IMR-90 (cell line): ENCODE data around the gene SMIM5. TPM values are rescaled to one million over a fixed set of nuclear protein-coding genes. Genes with fewer than 3 reads are reported as not detected.

Experiments
- ATAC-seq: fragments of 200-7000 bp; cut with Tn5 transposase; 2 replicates; pipeline ENCODE4 v1.9.1; 2020; ENCODE audit warnings: low read depth, mild to moderate bottlenecking, moderate library complexity
- BruUV-seq: library from RNA; stranded (reverse); fragments of 400-500 nt; replicated peaks from 2 replicates; lab custom pipeline; 2021; lab: Mats Ljungman, UMichigan
- CTCF ChIA-PET: fragments of 300-600 bp; formaldehyde crosslinking; extraction: SDS; loops from one replicate; lab custom pipeline; 2021; ENCODE audit warnings: antibody characterized with exemption; lab: Yijun Ruan, JAX
- POLR2A ChIA-PET: fragments of 300-600 bp; sonication (Branson Sonifier 250); formaldehyde crosslinking; loops from one replicate; lab custom pipeline; 2022; ENCODE audit warnings: antibody characterized with exemption; ENCODE audit not compliant: unreplicated experiment; lab: Charles Lee
- DNase-seq: peaks from one replicate; pipeline ENCODE4 v3.0.0; 2013
- H2AFZ ChIP-seq: replicated peaks from 2 replicates; pipeline ENCODE3; 2013; ENCODE audit warnings: low read length, mild to moderate bottlenecking; ENCODE audit not compliant: poor library complexity
- H2AK5ac ChIP-seq: 2 replicates; pipeline ENCODE4 v1.6.1; 2013; ENCODE audit warnings: low read depth, low read length, inconsistent platforms
- H2AK9ac ChIP-seq: replicated peaks from 2 replicates; pipeline ENCODE3; 2013; ENCODE audit warnings: mild to moderate bottlenecking, low read depth, low read length, moderate library complexity; ENCODE audit not compliant: poor library complexity
- H2BK120ac ChIP-seq: 2 replicates; pipeline ENCODE4 v1.6.1; 2013; ENCODE audit warnings: low read depth, low read length, inconsistent platforms
- H2BK15ac ChIP-seq: 3 replicates; pipeline ENCODE4 v1.6.1; 2013; ENCODE audit warnings: low read depth, low read length, inconsistent platforms
- H2BK20ac ChIP-seq: 2 replicates; pipeline ENCODE4 v1.6.1; 2013; ENCODE audit warnings: low read depth, mild to moderate bottlenecking, inconsistent platforms, low read length, moderate library complexity
- H2BK5ac ChIP-seq: 2 replicates; pipeline ENCODE4 v1.6.1; 2013; ENCODE audit warnings: mild to moderate bottlenecking, low read depth, low read length, inconsistent platforms; ENCODE audit not compliant: poor library complexity, severe bottlenecking
- H3K14ac ChIP-seq: replicated peaks from 2 replicates; pipeline ENCODE4 v1.6.1; 2013; ENCODE audit warnings: low read depth, low read length, inconsistent platforms
- H3K18ac ChIP-seq: 2 replicates; pipeline ENCODE4 v1.6.1; 2013; ENCODE audit warnings: low read depth, low read length, control low read depth
- H3K23ac ChIP-seq: 2 replicates; pipeline ENCODE4 v1.6.1; 2013; ENCODE audit warnings: low read depth, low read length, inconsistent platforms
- H3K27ac ChIP-seq: 2 replicates; pipeline ENCODE4 v1.5.1; 2013; ENCODE audit warnings: mild to moderate bottlenecking, control low read depth, low read length; ENCODE audit not compliant: insufficient read depth
- H3K27me3 ChIP-seq: 2 replicates; pipeline ENCODE4 v1.6.1; 2013; ENCODE audit warnings: low read length; ENCODE audit not compliant: control insufficient read depth, insufficient read depth
- H3K36me3 ChIP-seq: 2 replicates; pipeline ENCODE4 v1.6.1; 2013; ENCODE audit warnings: low read length, mixed read lengths; ENCODE audit not compliant: control insufficient read depth, insufficient read depth
- H3K4ac ChIP-seq: 2 replicates; pipeline ENCODE4 v1.6.1; 2013; ENCODE audit warnings: low read depth, low read length, inconsistent platforms
- H3K4me1 ChIP-seq: 2 replicates; pipeline ENCODE4 v1.6.1; 2013; ENCODE audit warnings: low read length, mixed read lengths; ENCODE audit not compliant: control insufficient read depth, insufficient read depth
- H3K4me2 ChIP-seq: 2 replicates; pipeline ENCODE4 v1.6.1; 2013; ENCODE audit warnings: low read depth, mild to moderate bottlenecking, control low read depth, low read length, moderate library complexity
- H3K4me3 ChIP-seq: 2 replicates; pipeline ENCODE4 v1.5.1; 2013; ENCODE audit warnings: low read depth, mild to moderate bottlenecking, control low read depth, low read length, moderate library complexity; ENCODE audit not compliant: insufficient read depth
- H3K56ac ChIP-seq: 2 replicates; pipeline ENCODE4 v1.6.1; 2013; ENCODE audit warnings: low read length, inconsistent platforms; ENCODE audit not compliant: insufficient read depth; ENCODE audit errors: extremely low read depth
- H3K79me1 ChIP-seq, 2 experiments: 2 replicates each; pipeline ENCODE4 v1.6.1; 2013; ENCODE audit warnings: low read length in 2 of 2, inconsistent platforms in 1 of 2, low read depth in 1 of 2
- H3K9ac ChIP-seq: 2 replicates; pipeline ENCODE4 v1.6.1; 2013; ENCODE audit warnings: low read depth, low read length, control low read depth
- H3K9me1 ChIP-seq: 2 replicates; pipeline ENCODE4 v1.6.1; 2013; ENCODE audit warnings: low read length, inconsistent platforms; ENCODE audit not compliant: insufficient read depth
- H3K9me3 ChIP-seq: 2 replicates; pipeline ENCODE4 v1.6.1; 2013; ENCODE audit warnings: low read length; ENCODE audit not compliant: control insufficient read depth, insufficient read depth
- H4K20me1 ChIP-seq: 2 replicates; pipeline ENCODE4 v1.6.1; 2013; ENCODE audit warnings: low read length, inconsistent platforms; ENCODE audit not compliant: insufficient read depth
- H4K5ac ChIP-seq: 2 replicates; pipeline ENCODE4 v1.6.1; 2013; ENCODE audit warnings: mild to moderate bottlenecking, low read depth, low read length, control low read depth
- H4K8ac ChIP-seq, 2 experiments: 2 replicates each; pipeline ENCODE4 v1.6.1; 2013; ENCODE audit warnings: low read depth in 2 of 2, low read length in 2 of 2, control low read depth in 1 of 2, inconsistent platforms in 1 of 2
- H4K91ac ChIP-seq: 2 replicates; pipeline ENCODE4 v1.6.1; 2013; ENCODE audit warnings: low read depth, low read length, inconsistent platforms; ENCODE audit not compliant: insufficient read depth
- CHD1 ChIP-seq: IDR thresholded peaks from 2 replicates; pipeline ENCODE4 v1.6.1; 2012; ENCODE audit warnings: low read depth, low read length, improper control_type of control experiment
- MAFK ChIP-seq: IDR thresholded peaks from 2 replicates; pipeline ENCODE4 v1.6.1; 2012; ENCODE audit warnings: low read depth, low read length, improper control_type of control experiment
- MXI1 ChIP-seq: IDR thresholded peaks from 2 replicates; pipeline ENCODE4 v1.6.1; 2012; ENCODE audit warnings: low read depth, mild to moderate bottlenecking, low read length, moderate library complexity, borderline replicate concordance
- NFE2L2 ChIP-seq: fragments of 150-350 bp; IDR thresholded peaks from 2 replicates; pipeline ENCODE4 v1.6.1; 2016; ENCODE audit warnings: low read depth, mild to moderate bottlenecking, low read length
- USF2 ChIP-seq: fragments of 150-350 bp; IDR thresholded peaks from 2 replicates; pipeline ENCODE4 v1.6.1; 2017; ENCODE audit warnings: mild to moderate bottlenecking, antibody characterized with exemption, low read length, low read depth
- WGBS, 2 experiments: methylation state at CpG; one replicate each; pipeline versions ENCODE4 v1.1.5 to v1.1.7; 2013; ENCODE audit warnings: missing lambda C conversion rate in 2 of 2; ENCODE audit not compliant: insufficient read length in 1 of 2; ENCODE audit errors: extremely low coverage in 2 of 2; 5-methylcytosine and 5-hydroxymethylcytosine counted together
- dilution Hi-C: fragments of 300-500 bp; cut with HindIII; formaldehyde crosslinking; loops from one replicate; pipeline ENCODE4 v1.14.3; 2018; ENCODE audit warnings: low sequenced_read_pairs; ENCODE audit not compliant: unreplicated experiment
- in situ Hi-C: fragments of 300-500 bp; cut with MboI; formaldehyde crosslinking; loops from 3 replicates; pipeline ENCODE4 v1.14.3; 2019; ENCODE audit warnings: low sequenced_read_pairs, inconsistent platforms, mixed read lengths
- intact Hi-C: fragments of 100-400 bp; cut with micrococcal nuclease; formaldehyde crosslinking; loops from 2 replicates; pipeline ENCODE4 v1.10.0; 2022
- polyA plus RNA-seq, 3 experiments: library from polyadenylated mRNA; depleted of rRNA; stranded (reverse); fragments of >200 nt; gene quantifications; 2 replicates each; pipeline ENCODE4 v1.2.3, GENCODE V29; 2012; ENCODE audit warnings: low replicate concordance in 1 of 3
- total RNA-seq: library from RNA; depleted of rRNA; stranded (reverse); fragments of >200 nt; gene quantifications from 2 replicates; pipeline ENCODE4 v1.2.3, GENCODE V29; 2012

SMIM5 gene
- total and polyA plus RNA-seq, 2 of the 4 experiments (the other 2 are of a cell fraction), result not detected

DNA sequence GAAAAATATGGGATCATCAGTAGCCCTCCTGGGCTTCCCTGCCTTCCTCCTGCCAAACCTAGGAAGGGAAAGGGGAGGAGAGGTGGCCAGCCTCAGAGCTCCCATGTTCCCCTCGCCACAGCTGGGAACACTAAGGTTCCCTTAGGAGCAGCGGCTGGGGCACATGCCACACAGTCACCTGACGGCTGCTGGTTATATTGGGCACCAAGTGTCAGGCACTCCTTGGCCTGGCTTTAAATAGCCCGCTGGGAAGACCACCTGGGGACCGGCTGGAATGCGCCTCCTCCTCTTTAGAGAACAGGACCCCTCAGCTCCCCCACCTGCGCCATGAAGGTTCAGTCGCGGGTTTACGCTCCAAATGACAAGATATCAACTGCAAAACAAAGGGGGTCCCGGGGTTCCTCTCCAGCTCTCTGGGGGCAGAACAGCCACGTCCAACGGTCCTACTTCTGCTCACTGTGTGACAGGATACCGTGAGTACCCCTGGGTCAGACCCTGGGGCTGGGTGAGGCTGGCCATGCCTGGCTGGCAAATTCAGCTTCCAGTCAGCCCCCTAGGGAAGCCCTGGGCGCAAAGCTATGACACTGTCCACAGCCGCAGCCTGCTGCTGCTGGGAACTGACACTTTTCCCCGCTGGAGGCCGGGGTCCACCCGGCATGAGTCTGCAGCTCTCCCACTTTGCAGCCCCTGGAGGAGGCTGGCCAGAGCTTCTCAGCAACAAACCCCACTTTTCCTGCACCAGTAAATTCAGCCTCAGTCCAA lies 3.3 kb downstream of the SMIM5 start:
- no peak overlapping the region for H2BK5ac ChIP-seq
- H3K79me1 ChIP-seq, result peaks cover 0 to 3% of the 10 kb centered on the region in 2 experiments; a peak in 1 of 4 replicates
- H2BK120ac ChIP-seq, result no peak overlapping the region
- H2AK5ac ChIP-seq, result no peak overlapping the region
- no peak overlapping the region for H4K8ac ChIP-seq
- no peak for ATAC-seq
- dilution Hi-C loops, result no loop called here
- H4K5ac ChIP-seq, result no peak overlapping the region
- intact Hi-C loops, result no loop called here
- no peak overlapping the region for H3K56ac ChIP-seq
- H3K9ac ChIP-seq, result no peak overlapping the region
- H3K18ac ChIP-seq, result no peak overlapping the region
- no peaks in the 10 kb centered on the region for H3K27me3 ChIP-seq
- CTCF ChIA-PET, result interaction anchor here (1.6 kb wide), 1 partner anchor 113 kb away, joined by 4 read pairs; no protein-coding TSS in a partner anchor
- no peak overlapping the region for H3K4me2 ChIP-seq
- peaks cover 9% of the 10 kb centered on the region for H4K20me1 ChIP-seq
- H3K9me1 ChIP-seq, result no peaks in the 10 kb centered on the region
- H3K4me3 ChIP-seq, result no peak overlapping the region
- H2AK9ac ChIP-seq, result no peak overlapping the region
- no peak overlapping the region for H3K27ac ChIP-seq
- POLR2A ChIA-PET, result no interaction called here
- H3K14ac ChIP-seq, result no peak overlapping the region
- no peak overlapping the region for H4K91ac ChIP-seq
- H3K4me1 ChIP-seq, result peaks cover 15% of the 10 kb centered on the region
- H2AFZ ChIP-seq, result no peak overlapping the region
- no TSS peak for BruUV-seq
- H3K23ac ChIP-seq, result no peak overlapping the region
- no peak overlapping the region for H2BK20ac ChIP-seq
- H3K36me3 ChIP-seq, result peaks cover 9% of the 10 kb centered on the region; the same call in 1 of the 2 replicates
- in situ Hi-C loops, result no loop called here
- 90% methylated on average over 9 of the region's 19 CpGs; no CpG with 5 or more reads in 1 of the 2 experiments for WGBS, 2 experiments
- no peak for DNase-seq
- H3K9me3 ChIP-seq, result no peaks in the 10 kb centered on the region
- TF ChIP-seq NFE2L2 (no peak), MXI1 (no peak), USF2 (no peak), MAFK (no peak), CHD1 (no peak)
- no peak overlapping the region for H2BK15ac ChIP-seq
- H3K4ac ChIP-seq, result no peak overlapping the region
